Gastroesophageal sphincter (tissue), 3 donors: ENCODE data around the gene FBXL12.

ENCODE experiments used
- CTCF ChIP-seq, 4 experiments: fragments of 200-600 bp in 2 of 4; fragments of 450-650 bp in 2 of 4; sonication (generic) in 1 of 4; IDR thresholded peaks; one replicate each; pipeline ENCODE4 v1.5.1; 2017 to 2019; ENCODE audit warnings: antibody characterized with exemption in 4 of 4, mild to moderate bottlenecking in 2 of 4, moderate library complexity in 2 of 4
- EP300 ChIP-seq: sonication (generic); formaldehyde crosslinking; IDR thresholded peaks from one replicate; pipeline ENCODE4 v1.6.1; 2017; ENCODE audit warnings: antibody characterized with exemption, mild to moderate bottlenecking
- POLR2A ChIP-seq, 2 donors: fragments of 450-650 bp; IDR thresholded peaks; one replicate each; pipeline ENCODE4 v1.6.1; 2017; ENCODE audit warnings: antibody characterized with exemption in 2 of 2, mild to moderate bottlenecking in 2 of 2, moderate library complexity in 1 of 2
- POLR2AphosphoS5 ChIP-seq: sonication (generic); formaldehyde crosslinking; IDR thresholded peaks from one replicate; pipeline ENCODE4 v1.6.1; 2017; ENCODE audit warnings: antibody characterized with exemption

- TF ChIP-seq CTCF (IDR thresholded peaks at IDR 0.05) (peak in 1 of 4 experiments; percentile 33), POLR2A (IDR thresholded peaks at IDR 0.05) (peak; percentile 55 to 68), POLR2AphosphoS5 (peak; percentile 80), EP300 (no peak)
Measured at GRCh38 chr19:9768175-9769112, 50.4 kb downstream of the FBXL12 start, which contains the start of gene ZNF846.
